Stomach (tissue), 9 donors: ENCODE measurements around the gene CDK13. TPM values are rescaled to one million over a fixed set of nuclear protein-coding genes. Genes with fewer than 3 reads are reported as not detected.

Source experiments
- DNase-seq, 2 donors: peaks; one replicate each; pipeline versions ENCODE4 v3.0.0 to v3.0.0-alpha.2; 2013 to 2019
- H3K27ac ChIP-seq, 5 donors: fragments of 200-600 bp in 4 of 5; sonication (generic) in 4 of 5; one replicate each; pipeline ENCODE4 v1.5.1; 2013 to 2019; ENCODE audit warnings: mild to moderate bottlenecking in 1 of 5, moderate library complexity in 1 of 5
- H3K27me3 ChIP-seq, 3 donors: fragments of 200-600 bp; sonication (generic); one replicate each; pipeline ENCODE4 v1.5.1; 2017 to 2019; ENCODE audit warnings: mixed run types in 1 of 3
- H3K36me3 ChIP-seq, 4 donors: fragments of 200-600 bp; sonication (generic); 1 replicate in 3 of 4; 2 replicates in 1 of 4; pipeline ENCODE4 v1.5.1; 2016 to 2019
- H3K4me1 ChIP-seq, 4 donors: fragments of 200-600 bp; sonication (generic); one replicate each; pipeline ENCODE4 v1.5.1; 2016 to 2019
- H3K4me3 ChIP-seq, 4 donors: fragments of 200-600 bp; sonication (generic) in 3 of 4; one replicate each; pipeline ENCODE4 v1.5.1; 2016 to 2019; ENCODE audit warnings: mild to moderate bottlenecking in 1 of 4
- H3K9me3 ChIP-seq, 4 donors: fragments of 200-600 bp; sonication (generic); one replicate each; pipeline ENCODE4 v1.5.1; 2016 to 2019
- CTCF ChIP-seq, 7 experiments: fragments of 450-650 bp in 4 of 7; fragments of 200-600 bp in 3 of 7; sonication (generic) in 3 of 7; IDR thresholded peaks; one replicate each; pipeline ENCODE4 v1.5.1; 2016 to 2019; ENCODE audit warnings: antibody characterized with exemption in 7 of 7, control low read depth in 2 of 7, mild to moderate bottlenecking in 1 of 7
- EP300 ChIP-seq: sonication (generic); formaldehyde crosslinking; IDR thresholded peaks from one replicate; pipeline ENCODE4 v1.6.1; 2017; ENCODE audit warnings: antibody characterized with exemption
- POLR2A ChIP-seq, 4 donors: fragments of 450-650 bp; IDR thresholded peaks; one replicate each; pipeline ENCODE4 v1.6.1; 2016; ENCODE audit warnings: antibody characterized with exemption in 4 of 4, control low read depth in 2 of 4, mild to moderate bottlenecking in 1 of 4, moderate library complexity in 1 of 4
- POLR2AphosphoS5 ChIP-seq, 3 donors: sonication (generic); formaldehyde crosslinking; IDR thresholded peaks; one replicate each; pipeline ENCODE4 v1.6.1; 2016; ENCODE audit warnings: antibody characterized with exemption in 3 of 3
- WGBS, 5 donors: extraction: QIAGEN DNeasy Blood & Tissue Kit in 3 of 5; methylation state at CpG; one replicate each; pipeline versions ENCODE4 v1.1.5 to v1.1.7; 2013 to 2018; 5-methylcytosine and 5-hydroxymethylcytosine counted together
- intact Hi-C: fragments of 100-400 bp; cut with DNase I; formaldehyde crosslinking; loops from one replicate; pipeline ENCODE4 v1.15.1; 2023; ENCODE audit warnings: low total_unique reads
- polyA plus RNA-seq, 3 donors: library from polyadenylated mRNA; stranded (reverse); fragments of 200-250 nt; gene quantifications; one replicate each; pipeline ENCODE4 v1.2.3, GENCODE V29; 2013
- total RNA-seq, 5 donors: library from RNA; depleted of rRNA; stranded (reverse); fragments of >200 nt; gene quantifications; one replicate each; pipeline versions ENCODE4 v1.1.0 to v1.2.3, GENCODE V29; 2014 to 2016
- donor health status: healthy with polysubstance abuse.
- donor health status: Bipolar disorder and iron deficiency.
- donor health status: healthy.

The CDK13 gene
- total and polyA plus RNA-seq, 8 donors = 7.0 to 140 (median 66.2) TPM

DNA sequence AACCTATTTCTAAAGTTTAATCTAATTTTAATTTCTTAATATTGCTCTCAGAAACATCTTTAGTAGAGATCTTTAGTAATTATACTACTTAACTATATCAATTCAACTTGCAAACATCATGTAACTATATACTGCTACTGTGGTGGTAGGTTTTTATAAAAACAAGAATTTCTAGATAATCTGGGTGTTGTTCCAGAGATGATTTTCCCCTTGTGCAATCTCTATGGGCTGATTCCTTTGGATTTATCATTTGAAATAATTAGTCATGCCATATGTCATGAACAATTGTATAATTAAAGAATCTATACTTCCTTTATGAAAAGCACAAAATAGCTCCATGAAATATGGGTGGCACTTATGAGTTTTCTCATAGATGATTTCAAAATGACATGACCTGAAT, 23.9 kb upstream of the CDK13 start:
- no peaks in the 10 kb centered on the region for H3K4me1 ChIP-seq
- no peaks in the 10 kb centered on the region for H3K9me3 ChIP-seq
- H3K27ac ChIP-seq = no peak overlapping the region
- no peak overlapping the region for H3K4me3 ChIP-seq
- intact Hi-C loops = no loop called here
- no peak for DNase-seq
- no peak for TF ChIP-seq POLR2A (IDR thresholded peaks at IDR 0.05)
- TF ChIP-seq CTCF (IDR thresholded peaks at IDR 0.05) = no peak
- TF ChIP-seq EP300 = no peak
- TF ChIP-seq POLR2AphosphoS5 (IDR thresholded peaks at IDR 0.05) = no peak
- no peaks in the 10 kb centered on the region for H3K36me3 ChIP-seq
- no peaks in the 10 kb centered on the region for H3K27me3 ChIP-seq

DNA sequence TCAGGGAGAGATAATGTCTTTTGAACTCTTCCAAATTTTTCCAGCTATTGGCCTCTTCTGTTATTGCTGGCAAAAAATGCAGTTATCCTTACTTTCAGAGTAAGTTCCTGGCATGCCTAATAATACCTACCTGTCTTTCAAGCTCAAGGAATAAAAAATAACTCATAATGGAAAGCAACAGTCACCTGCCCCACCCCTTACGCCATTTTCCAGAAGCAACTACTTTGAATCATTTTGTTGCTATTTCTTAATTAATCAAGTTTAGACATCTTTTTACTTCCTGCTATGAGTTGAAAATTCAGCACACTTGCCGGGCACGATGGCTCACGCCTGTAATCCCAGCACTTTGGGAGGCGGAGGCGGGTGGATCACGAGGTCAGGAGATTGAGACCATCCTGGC, 23.0 kb upstream of the CDK13 start:
- Histone ChIP-seq H3K4me3 (no peak overlapping the region), H3K9me3 (no peaks in the 10 kb centered on the region), H3K4me1 (no peaks in the 10 kb centered on the region), H3K36me3 (no peaks in the 10 kb centered on the region), H3K27me3 (no peaks in the 10 kb centered on the region), H3K27ac (no peak overlapping the region)
- intact Hi-C loops = no loop called here
- WGBS, 5 donors = 89 to 94% (median 93%) methylated on average over 7 of the region's 7 CpGs
- DNase-seq = no peak
- TF ChIP-seq CTCF (IDR thresholded peaks at IDR 0.05) = no peak
- no peak for TF ChIP-seq EP300
- no peak for TF ChIP-seq POLR2A (IDR thresholded peaks at IDR 0.05)
- no peak for TF ChIP-seq POLR2AphosphoS5 (IDR thresholded peaks at IDR 0.05)

- Histone ChIP-seq H3K9me3 (no peaks in the 10 kb centered on the region), H3K36me3 (no peaks in the 10 kb centered on the region), H3K4me1 (no peaks in the 10 kb centered on the region), H3K27ac (no peak overlapping the region), H3K27me3 (no peaks in the 10 kb centered on the region), H3K4me3 (no peak overlapping the region)
- 88 to 96% (median 93%) methylated on average over 1 of the region's 1 CpG for WGBS, 5 donors
- DNase-seq = no peak
- TF ChIP-seq CTCF (IDR thresholded peaks at IDR 0.05) (no peak), EP300 (no peak), POLR2A (IDR thresholded peaks at IDR 0.05) (no peak), POLR2AphosphoS5 (IDR thresholded peaks at IDR 0.05) (no peak)
- intact Hi-C loops = no loop called here
These were observed 15.9 kb upstream of the CDK13 start for GRCh38 chr7:39934132-39934531.

- no peak for TF ChIP-seq EP300
- no peak for TF ChIP-seq CTCF (IDR thresholded peaks at IDR 0.05)
- TF ChIP-seq POLR2A (IDR thresholded peaks at IDR 0.05) = no peak
- TF ChIP-seq POLR2AphosphoS5 (IDR thresholded peaks at IDR 0.05) = no peak
- H3K4me3 ChIP-seq = no peak overlapping the region
- no peak for DNase-seq
- WGBS, 5 donors = 67 to 86% (median 85%) methylated on average over 3 of the region's 3 CpGs
- intact Hi-C loops = no loop called here
- H3K9me3 ChIP-seq = no peaks in the 10 kb centered on the region
- no peaks in the 10 kb centered on the region for H3K36me3 ChIP-seq
- no peak overlapping the region for H3K27ac ChIP-seq
- H3K27me3 ChIP-seq = no peaks in the 10 kb centered on the region
- no peaks in the 10 kb centered on the region for H3K4me1 ChIP-seq
These were observed 13.3 kb upstream of the CDK13 start for GRCh38 chr7:39936761-39937160.
